Measurements from ENCODE around the gene SERPINB7.

The SERPINB7 gene

GRCh38 chr18:63763831-63764600 is 11.2 kb upstream of the SERPINB7 start:
- no peak overlapping the region for H3K4me2 ChIP-seq
- TF ChIP-seq CTCF (conservative IDR thresholded peaks at IDR 0.05; ENCODE audit: low read depth, low read length): no peak
- no peak overlapping the region for H3K9ac ChIP-seq
- no peaks in the 10 kb centered on the region for H3K36me3 ChIP-seq (ENCODE audit: insufficient read depth)
- H3K27ac ChIP-seq: no peak overlapping the region
- no peak overlapping the region for H2AFZ ChIP-seq (ENCODE audit: low read depth)
- no peaks in the 10 kb centered on the region for H3K79me2 ChIP-seq (ENCODE audit: insufficient read depth, low read depth)
- no peak overlapping the region for H3K4me3 ChIP-seq (IDR thresholded peaks at IDR 0.05; ENCODE audit: insufficient read depth, low read depth, low read length)
- no peaks in the 10 kb centered on the region for H4K20me1 ChIP-seq (ENCODE audit: insufficient read depth)
- no peaks in the 10 kb centered on the region for H3K4me1 ChIP-seq (ENCODE audit: low read depth, poor library complexity, severe bottlenecking)
- H3K27me3 ChIP-seq (ENCODE audit: insufficient read depth, low read depth): no peaks in the 10 kb centered on the region

- Histone ChIP-seq H3K36me3 (ENCODE audit: insufficient read depth) (no peaks in the 10 kb centered on the region), H4K20me1 (ENCODE audit: insufficient read depth) (no peaks in the 10 kb centered on the region), H2AFZ (ENCODE audit: low read depth) (no peak overlapping the region), H3K27me3 (ENCODE audit: insufficient read depth, low read depth) (no peaks in the 10 kb centered on the region), H3K4me1 (ENCODE audit: low read depth, poor library complexity, severe bottlenecking) (no peaks in the 10 kb centered on the region), H3K4me3 (IDR thresholded peaks at IDR 0.05; ENCODE audit: insufficient read depth, low read depth, low read length) (no peak overlapping the region), H3K4me2 (no peak overlapping the region), H3K9ac (no peak overlapping the region), H3K79me2 (ENCODE audit: insufficient read depth, low read depth) (no peaks in the 10 kb centered on the region), H3K27ac (no peak overlapping the region)
- no peak for TF ChIP-seq CTCF (conservative IDR thresholded peaks at IDR 0.05; ENCODE audit: low read depth, low read length)
Measured at GRCh38 chr18:63765837-63766236, 9.4 kb upstream of the SERPINB7 start.

- Histone ChIP-seq H3K79me2 (ENCODE audit: insufficient read depth, low read depth) (no peaks in the 10 kb centered on the region), H3K4me3 (IDR thresholded peaks at IDR 0.05; ENCODE audit: insufficient read depth, low read depth, low read length) (no peak overlapping the region), H3K9ac (no peak overlapping the region), H3K27me3 (ENCODE audit: insufficient read depth, low read depth) (no peaks in the 10 kb centered on the region), H3K27ac (no peak overlapping the region), H2AFZ (ENCODE audit: low read depth) (no peak overlapping the region), H4K20me1 (ENCODE audit: insufficient read depth) (no peaks in the 10 kb centered on the region), H3K4me2 (no peak overlapping the region), H3K36me3 (ENCODE audit: insufficient read depth) (no peaks in the 10 kb centered on the region), H3K4me1 (ENCODE audit: low read depth, poor library complexity, severe bottlenecking) (no peaks in the 10 kb centered on the region)
- no peak for TF ChIP-seq CTCF (conservative IDR thresholded peaks at IDR 0.05; ENCODE audit: low read depth, low read length)
Measured at GRCh38 chr18:63773551-63773950, 1.7 kb upstream of the SERPINB7 start.

GRCh38 chr18:63774511-63774910 is 707 bp upstream of the SERPINB7 start:
- Histone ChIP-seq H4K20me1 (ENCODE audit: insufficient read depth) (no peaks in the 10 kb centered on the region), H3K27ac (no peak overlapping the region), H3K36me3 (ENCODE audit: insufficient read depth) (no peaks in the 10 kb centered on the region), H3K9ac (no peak overlapping the region), H3K4me2 (no peak overlapping the region), H2AFZ (ENCODE audit: low read depth) (no peak overlapping the region), H3K4me1 (ENCODE audit: low read depth, poor library complexity, severe bottlenecking) (no peaks in the 10 kb centered on the region), H3K4me3 (IDR thresholded peaks at IDR 0.05; ENCODE audit: insufficient read depth, low read depth, low read length) (no peak overlapping the region), H3K27me3 (ENCODE audit: insufficient read depth, low read depth) (no peaks in the 10 kb centered on the region), H3K79me2 (ENCODE audit: insufficient read depth, low read depth) (no peaks in the 10 kb centered on the region)
- TF ChIP-seq CTCF (conservative IDR thresholded peaks at IDR 0.05; ENCODE audit: low read depth, low read length): no peak

Measured in KMS-11 (cell line).